Subcutaneous abdominal adipose tissue (tissue), 5 donors: ENCODE measurements around the gene SP2.
A peak's percentile ranks its signal among the peaks of the same experiment; 100 is the strongest.

ENCODE experiments used
- H3K27ac ChIP-seq: one replicate; pipeline ENCODE4 v1.7.0; 2013; ENCODE audit warnings: low read depth, mild to moderate bottlenecking, inconsistent platforms, low read length, moderate library complexity
- H3K27me3 ChIP-seq, 5 donors: one replicate each; pipeline ENCODE4 v1.7.0; 2013; ENCODE audit warnings: low read length in 5 of 5, inconsistent platforms in 1 of 5; ENCODE audit not compliant: control insufficient read depth in 5 of 5, insufficient read depth in 4 of 5
- H3K36me3 ChIP-seq, 5 donors: one replicate each; pipeline ENCODE4 v1.7.0; 2013; ENCODE audit warnings: low read length in 5 of 5; ENCODE audit not compliant: control insufficient read depth in 5 of 5, insufficient read depth in 5 of 5
- H3K4me1 ChIP-seq, 5 donors: one replicate each; pipeline ENCODE4 v1.7.0; 2013; ENCODE audit warnings: low read length in 5 of 5, mild to moderate bottlenecking in 3 of 5, moderate library complexity in 1 of 5; ENCODE audit not compliant: control insufficient read depth in 5 of 5, insufficient read depth in 5 of 5
- H3K4me3 ChIP-seq, 5 donors: one replicate each; pipeline ENCODE4 v1.7.0; 2013; ENCODE audit warnings: low read length in 5 of 5, low read depth in 1 of 5
- H3K9ac ChIP-seq, 5 donors: one replicate each; pipeline ENCODE4 v1.7.0; 2013; ENCODE audit warnings: low read length in 5 of 5, mild to moderate bottlenecking in 4 of 5, moderate library complexity in 3 of 5
- H3K9me3 ChIP-seq, 5 donors: one replicate each; pipeline ENCODE4 v1.7.0; 2013; ENCODE audit warnings: low read length in 5 of 5; ENCODE audit not compliant: control insufficient read depth in 5 of 5
- donor health status: healthy.
- donor health status: healthy.
- donor health status: healthy.
- donor health status: healthy.
- donor health status: healthy.

Gene SP2

GRCh38 chr17:47946516-47946915, 50.5 kb downstream of the SP2 start:
- Histone ChIP-seq H3K27me3 (no peaks in the 10 kb centered on the region), H3K9ac (no peak overlapping the region), H3K27ac (no peak overlapping the region), H3K4me3 (no peak overlapping the region), H3K36me3 (peaks cover 0 to 40% (median 24%) of the 10 kb centered on the region in 5 donors), H3K4me1 (peaks cover 4 to 43% (median 30%) of the 10 kb centered on the region in 5 donors), H3K9me3 (no peaks in the 10 kb centered on the region)

GRCh38 chr17:47946929-47947397, 50.9 kb downstream of the SP2 start:
- no peak overlapping the region for H3K27ac ChIP-seq
- no peak overlapping the region for H3K4me3 ChIP-seq
- no peak overlapping the region for H3K9ac ChIP-seq
- H3K4me1 ChIP-seq, result peaks cover 4 to 39% (median 26%) of the 10 kb centered on the region in 5 donors
- H3K27me3 ChIP-seq, result no peaks in the 10 kb centered on the region
- H3K36me3 ChIP-seq, result peaks cover 0 to 40% (median 24%) of the 10 kb centered on the region in 5 donors
- no peaks in the 10 kb centered on the region for H3K9me3 ChIP-seq

- H3K9ac ChIP-seq, result peak overlapping the region in 1 of 5 donors; percentile 76
- H3K4me1 ChIP-seq, result peaks cover 2 to 32% (median 19%) of the 10 kb centered on the region in 5 donors
- H3K4me3 ChIP-seq, result peak overlapping the region in 1 of 5 donors; percentile 59
- no peaks in the 10 kb centered on the region for H3K27me3 ChIP-seq
- H3K27ac ChIP-seq, result no peak overlapping the region
- no peaks in the 10 kb centered on the region for H3K9me3 ChIP-seq
- H3K36me3 ChIP-seq, result peaks cover 0 to 35% (median 24%) of the 10 kb centered on the region in 5 donors
These were observed 52.7 kb downstream of the SP2 start for GRCh38 chr17:47948706-47949196.

- Histone ChIP-seq H3K27ac (no peak overlapping the region), H3K27me3 (no peaks in the 10 kb centered on the region), H3K36me3 (peaks cover 0 to 30% (median 23%) of the 10 kb centered on the region in 5 donors), H3K9ac (peak overlapping the region in 4 of 5 donors; percentile 40 to 76 (median 68)), H3K9me3 (no peaks in the 10 kb centered on the region), H3K4me1 (peaks cover 2 to 32% (median 19%) of the 10 kb centered on the region in 5 donors), H3K4me3 (peak overlapping the region; percentile 50 to 67 (median 59))
These were observed 53.2 kb downstream of the SP2 start for GRCh38 chr17:47949197-47949759.

GRCh38 chr17:47949946-47950345, 53.9 kb downstream of the SP2 start:
- Histone ChIP-seq H3K27ac (no peak overlapping the region), H3K36me3 (peaks cover 0 to 24% (median 20%) of the 10 kb centered on the region in 5 donors), H3K27me3 (no peaks in the 10 kb centered on the region), H3K4me1 (peaks cover 2 to 26% (median 19%) of the 10 kb centered on the region in 5 donors), H3K9me3 (no peaks in the 10 kb centered on the region), H3K9ac (peak overlapping the region in 3 of 5 donors; percentile 40 to 76 (median 66)), H3K4me3 (peak overlapping the region in 2 of 5 donors; percentile 50 to 60)

GRCh38 chr17:47950448-47950847, 54.4 kb downstream of the SP2 start:
- peaks cover 0 to 19% (median 15%) of the 10 kb centered on the region in 5 donors for H3K36me3 ChIP-seq
- H3K4me1 ChIP-seq, result peaks cover 2 to 21% (median 16%) of the 10 kb centered on the region in 5 donors
- peak overlapping the region in 1 of 5 donors; percentile 66 for H3K9ac ChIP-seq
- no peaks in the 10 kb centered on the region for H3K27me3 ChIP-seq
- H3K9me3 ChIP-seq, result no peaks in the 10 kb centered on the region
- H3K4me3 ChIP-seq, result no peak overlapping the region
- no peak overlapping the region for H3K27ac ChIP-seq

- no peaks in the 10 kb centered on the region for H3K27me3 ChIP-seq
- peaks cover 0 to 8% (median 5%) of the 10 kb centered on the region in 5 donors for H3K36me3 ChIP-seq
- no peak overlapping the region for H3K4me3 ChIP-seq
- peaks cover 2 to 15% (median 14%) of the 10 kb centered on the region in 5 donors for H3K4me1 ChIP-seq
- no peak overlapping the region for H3K9ac ChIP-seq
- H3K9me3 ChIP-seq, result no peaks in the 10 kb centered on the region
- no peak overlapping the region for H3K27ac ChIP-seq
These were observed 56.4 kb downstream of the SP2 start for GRCh38 chr17:47952171-47953021.

- H3K4me1 ChIP-seq, result peaks cover 2 to 13% (median 11%) of the 10 kb centered on the region in 5 donors
- H3K4me3 ChIP-seq, result no peak overlapping the region
These were observed 57.9 kb downstream of the SP2 start for GRCh38 chr17:47953909-47954308.

GRCh38 chr17:47955497-47956461, 59.7 kb downstream of the SP2 start:
- no peaks in the 10 kb centered on the region for H3K4me1 ChIP-seq
- no peaks in the 10 kb centered on the region for H3K27me3 ChIP-seq
- H3K9me3 ChIP-seq, result no peaks in the 10 kb centered on the region
- no peak overlapping the region for H3K4me3 ChIP-seq
- H3K9ac ChIP-seq, result no peak overlapping the region
- H3K36me3 ChIP-seq, result no peaks in the 10 kb centered on the region
- H3K27ac ChIP-seq, result no peak overlapping the region

More at GRCh38 chr17:47953909-47954308, 57.9 kb downstream of the SP2 start:
- Histone ChIP-seq H3K9me3 (no peaks in the 10 kb centered on the region), H3K27me3 (no peaks in the 10 kb centered on the region), H3K36me3 (peaks cover 0 to 1% (median 0%) of the 10 kb centered on the region in 5 donors), H3K27ac (no peak overlapping the region), H3K9ac (no peak overlapping the region)
